Activated effector memory CD4-positive, alpha-beta T cell treated with anti-CD3 and anti-CD28 coated beads, Interleukin-2, amount 50 U/mL, for 16 hours (primary cell): ENCODE results near the gene COLEC12.

Experiments
- DNase-seq: peaks from one replicate; pipeline ENCODE4 v3.0.0-alpha.2; 2020

COLEC12 gene

GRCh38 chr18:505483-506122 lies 5.1 kb upstream of the COLEC12 start:
- no peak for DNase-seq

- DNase-seq = no peak
These were observed 859 bp upstream of the COLEC12 start for GRCh38 chr18:501406-501714.

- DNase-seq = no peak
These were observed 497 bp downstream of the COLEC12 start for GRCh38 chr18:499776-500631.

DNA sequence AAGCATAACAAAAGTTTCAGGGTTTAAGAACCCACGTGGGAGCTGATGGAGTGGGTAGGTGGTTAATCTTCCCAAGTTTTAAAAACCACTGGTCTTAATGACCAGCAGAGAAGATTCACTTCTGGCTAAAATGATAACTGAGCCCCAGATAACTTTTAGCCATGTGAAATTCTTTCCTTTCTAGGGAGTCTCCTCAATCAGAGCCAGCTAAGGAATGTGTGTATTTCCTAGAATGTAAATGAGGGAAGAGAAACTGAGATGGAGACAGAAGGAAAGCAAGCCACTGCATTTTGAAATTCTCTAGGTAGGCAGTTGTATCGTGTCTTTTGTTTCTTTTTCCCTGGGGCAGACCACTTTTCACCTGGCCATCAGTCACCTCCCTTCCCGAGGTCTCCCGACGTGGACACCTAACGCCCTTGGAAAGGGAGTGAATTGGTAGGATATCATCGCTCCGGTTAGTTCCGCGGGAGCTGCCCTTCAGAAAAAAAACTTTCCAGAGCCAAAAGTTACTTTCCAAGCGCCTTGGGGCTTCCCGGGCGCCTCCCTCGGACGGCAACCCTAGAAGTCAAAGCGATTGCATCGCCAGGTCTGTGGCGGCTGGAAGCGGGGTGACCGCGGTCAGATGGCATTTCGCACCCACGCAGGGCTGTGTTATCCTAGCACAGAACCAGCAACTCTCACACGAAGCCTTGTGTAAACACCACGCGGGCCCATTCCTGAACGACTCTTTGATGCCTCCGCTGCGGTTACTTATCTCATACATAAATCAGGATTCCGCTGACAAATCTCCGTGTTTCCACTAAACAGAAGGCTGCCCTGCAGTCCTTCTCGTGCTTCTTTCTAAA lies 1.3 kb downstream of the COLEC12 start:
- DNase-seq = no peak

DNA sequence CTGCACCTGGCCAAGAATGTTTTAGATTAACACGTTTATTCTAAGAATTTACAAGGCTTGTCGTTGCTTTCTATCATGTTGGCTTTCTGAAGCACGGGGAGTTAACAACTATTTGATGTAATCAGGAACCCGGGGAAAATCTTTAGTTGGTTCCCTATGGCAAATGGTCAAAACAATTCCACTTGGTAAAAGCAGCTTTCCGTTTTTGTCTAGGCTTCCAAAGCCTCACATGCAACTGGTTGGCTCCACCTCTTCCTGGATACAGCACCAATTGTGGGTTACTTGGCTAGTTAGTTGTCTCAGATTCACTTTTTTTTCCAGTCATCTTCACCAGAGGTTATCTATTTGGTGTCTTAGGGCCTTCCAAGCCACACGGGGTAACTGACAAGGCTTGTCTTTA lies 2.8 kb downstream of the COLEC12 start:
- DNase-seq = no peak

- DNase-seq = no peak
These were observed 5.0 kb downstream of the COLEC12 start for GRCh38 chr18:495452-495851.

DNA sequence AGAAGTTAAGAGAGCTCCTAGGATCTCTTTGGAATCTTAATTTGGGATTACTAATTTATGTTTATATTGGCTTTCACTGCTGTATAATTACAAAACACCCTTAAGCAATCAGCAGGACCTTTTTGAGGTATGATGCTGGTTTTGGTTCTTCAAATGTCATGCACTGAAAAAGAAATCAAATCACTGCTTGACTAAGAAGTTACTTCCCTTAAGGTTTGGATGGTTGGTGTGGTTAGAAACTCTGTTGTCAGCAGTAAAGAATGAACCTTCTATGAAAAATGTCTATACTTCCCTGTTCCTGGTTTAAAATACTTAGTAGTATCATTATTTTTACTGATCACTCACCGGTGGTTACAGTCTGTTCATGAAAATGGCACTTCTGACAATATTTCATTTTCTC lies 5.5 kb downstream of the COLEC12 start:
- no peak for DNase-seq

GRCh38 chr18:493986-494983 lies 6.2 kb downstream of the COLEC12 start:
- no peak for DNase-seq

DNA sequence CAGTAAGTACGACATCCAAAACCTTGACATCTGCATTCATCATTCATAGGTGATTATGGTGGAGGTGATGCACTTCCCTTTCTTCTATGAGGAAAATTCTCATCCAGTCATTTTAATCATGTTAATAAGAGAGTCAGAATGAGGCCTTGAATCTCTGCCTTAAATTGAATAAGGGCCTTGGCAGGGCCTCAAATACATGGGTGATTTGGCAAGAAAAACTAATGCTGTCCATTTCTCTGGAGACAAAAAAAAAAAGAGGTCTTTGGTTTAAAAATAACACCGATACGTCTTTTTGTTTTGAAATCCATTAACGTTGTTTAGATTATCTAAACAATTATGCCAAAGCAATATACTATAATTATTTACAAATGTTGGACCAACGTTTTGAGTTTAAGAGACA lies 8.1 kb downstream of the COLEC12 start:
- DNase-seq = no peak

- no peak for DNase-seq
These were observed 9.9 kb downstream of the COLEC12 start for GRCh38 chr18:490624-491023.

- no peak for DNase-seq
These were observed 10.5 kb downstream of the COLEC12 start for GRCh38 chr18:490024-490366.

DNA sequence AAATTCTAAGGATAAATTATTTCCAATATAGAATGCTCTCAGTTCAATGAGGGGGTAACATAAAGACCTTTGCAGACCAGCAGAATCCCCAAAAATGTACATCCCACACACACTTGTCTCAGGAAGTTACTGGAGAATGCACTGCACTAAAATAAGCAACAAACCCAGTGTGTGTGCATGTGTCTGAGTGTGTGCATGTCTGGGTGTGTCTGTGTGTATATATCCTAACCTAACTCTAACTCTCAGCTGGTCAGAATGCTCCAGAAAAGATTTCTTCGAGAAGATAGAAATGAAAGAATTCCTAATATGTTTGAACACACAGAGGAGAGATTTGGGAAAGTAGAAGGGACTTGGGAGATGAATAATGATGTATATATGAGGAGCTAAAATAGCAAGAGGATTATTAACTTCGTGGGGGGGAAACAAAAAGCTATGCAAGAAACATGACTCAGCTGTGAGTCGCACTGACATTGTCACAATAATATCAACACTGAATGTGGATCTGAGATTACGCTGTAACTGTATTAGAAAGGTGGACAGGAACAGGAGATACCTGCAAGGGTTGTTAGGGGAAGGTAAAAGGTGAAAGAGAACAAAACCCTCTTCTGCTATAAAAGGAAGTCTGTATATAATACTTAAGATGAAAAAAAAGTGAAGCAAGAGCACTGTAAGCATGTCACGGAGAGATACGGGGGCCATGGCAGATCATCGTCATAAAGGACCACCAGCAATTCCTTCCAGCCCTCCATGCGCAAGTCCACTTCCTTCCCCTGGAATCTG lies 11.1 kb downstream of the COLEC12 start:
- no peak for DNase-seq

DNA sequence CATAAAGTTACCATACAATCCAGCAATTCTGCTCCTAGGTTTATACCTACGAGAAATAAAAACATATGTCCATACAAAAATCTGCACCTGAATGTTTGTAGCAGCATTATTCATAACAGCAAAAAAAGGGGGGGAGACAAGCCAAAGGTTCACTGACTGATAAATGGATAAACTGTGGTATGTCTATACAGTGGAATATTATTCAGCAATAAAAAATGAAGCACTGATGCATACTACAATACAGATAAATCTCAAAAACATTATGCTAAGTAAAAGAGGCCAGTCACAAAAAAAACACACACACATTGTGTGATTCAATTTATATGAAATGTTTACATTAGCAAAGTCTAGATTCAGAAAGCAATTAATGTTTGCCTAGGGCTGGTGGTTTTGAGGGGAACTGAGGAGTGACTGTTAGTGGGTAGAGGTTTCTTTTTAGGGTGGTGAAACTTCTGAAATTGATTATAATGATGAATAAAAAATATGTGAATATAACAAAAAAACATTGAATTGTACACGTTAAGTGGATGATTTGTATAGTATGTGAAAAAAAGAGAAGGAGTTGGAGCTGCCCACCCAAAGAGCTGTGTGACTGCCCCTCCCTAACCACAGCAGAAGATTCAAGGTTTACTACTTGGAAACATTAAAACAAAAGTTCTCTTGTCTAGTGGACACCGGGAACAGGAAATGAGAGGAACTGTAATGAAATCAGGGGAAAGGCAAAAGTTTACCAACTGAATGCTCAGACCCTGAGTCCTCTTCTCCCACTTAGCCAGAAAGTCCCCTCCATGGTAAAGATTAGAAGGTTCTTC lies 13.4 kb downstream of the COLEC12 start:
- DNase-seq = no peak

GRCh38 chr18:484749-485464 lies 15.6 kb downstream of the COLEC12 start:
- no peak for DNase-seq

- DNase-seq = no peak
These were observed 21.8 kb downstream of the COLEC12 start for GRCh38 chr18:478681-479080.

- no peak for DNase-seq
These were observed 22.9 kb downstream of the COLEC12 start for GRCh38 chr18:477565-477964.

DNA sequence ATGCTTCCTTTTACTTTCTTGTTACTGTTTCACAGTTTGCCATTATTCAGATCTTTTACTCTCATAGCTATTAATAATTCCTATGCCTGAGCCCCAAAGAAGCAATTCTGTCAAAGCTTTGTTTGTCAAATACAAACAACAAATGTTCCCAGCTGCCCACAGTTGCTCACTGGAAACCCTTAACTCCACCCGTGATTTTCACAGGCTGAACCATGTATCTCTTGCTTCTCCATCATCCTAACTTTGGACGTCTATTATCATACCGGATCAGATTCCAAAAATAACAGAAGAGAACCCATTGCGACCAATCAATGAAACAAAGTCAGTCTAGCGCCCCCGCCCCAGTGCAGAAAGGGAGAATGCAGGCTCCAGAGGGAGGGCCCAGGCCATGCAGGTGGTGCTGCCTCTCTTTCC lies 24.2 kb downstream of the COLEC12 start:
- no peak for DNase-seq

DNA sequence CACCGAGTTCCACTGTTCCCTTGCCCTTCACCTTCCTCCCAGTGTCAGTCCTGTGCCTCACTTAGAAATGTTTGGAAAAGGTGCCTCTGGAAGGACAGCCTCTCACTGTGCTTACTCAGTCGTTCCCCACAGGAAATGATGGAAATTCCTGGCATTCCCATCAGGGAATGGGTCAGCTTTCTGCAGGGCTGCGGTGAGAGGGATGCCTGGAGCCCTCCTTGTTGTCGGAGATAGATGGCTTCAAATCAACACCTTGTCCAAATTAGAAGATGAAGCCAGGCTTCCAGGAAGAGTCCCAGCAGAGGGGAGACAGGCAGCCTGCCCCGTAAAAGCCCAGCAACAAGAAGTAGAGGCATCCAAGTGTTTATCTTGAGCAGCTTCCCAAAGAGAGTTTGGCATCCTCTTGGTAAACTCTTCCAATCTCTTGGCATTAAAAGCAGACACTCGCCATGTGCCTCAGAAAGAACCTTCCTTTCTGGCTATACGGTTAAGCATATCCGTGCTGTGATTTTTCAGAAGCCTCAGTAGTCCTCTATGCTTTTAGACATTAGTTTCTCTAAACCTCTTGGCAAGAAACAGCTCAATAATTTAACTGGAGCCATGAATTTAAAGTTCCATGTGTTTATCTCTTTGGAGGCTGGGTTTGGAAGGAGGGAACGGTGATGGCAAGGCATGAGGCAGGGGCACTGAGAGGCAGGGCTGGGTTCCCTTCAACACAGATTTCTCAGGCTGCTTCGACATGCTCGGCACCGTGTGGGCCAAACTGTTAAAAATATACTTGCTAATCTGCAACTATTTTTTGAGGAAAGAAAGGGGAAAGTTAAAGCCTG lies 25.1 kb downstream of the COLEC12 start:
- DNase-seq = no peak

GRCh38 chr18:474416-474815 lies 26.1 kb downstream of the COLEC12 start:
- DNase-seq = no peak
